Colonic mucosa (tissue), 4 donors: ENCODE measurements around the gene KIF2C. TPM values are rescaled to one million over a fixed set of nuclear protein-coding genes. Genes with fewer than 3 reads are reported as not detected.
"Not testable (repeated sequence)": the region's sequence is repeated elsewhere in the genome, so short reads cannot be mapped to it uniquely, and the experiment has no call there.

Experiments
- DNase-seq: peaks from one replicate; pipeline ENCODE4 v3.0.0-alpha.2; 2020
- H3K27ac ChIP-seq: fragments of 200-600 bp; one replicate; pipeline ENCODE4 v1.8.0; 2021
- H3K27me3 ChIP-seq: fragments of 200-600 bp; one replicate; pipeline ENCODE4 v1.8.0; 2021
- H3K36me3 ChIP-seq: fragments of 200-600 bp; one replicate; pipeline ENCODE4 v1.8.0; 2021
- H3K4me1 ChIP-seq: fragments of 200-600 bp; one replicate; pipeline ENCODE4 v1.8.0; 2021; ENCODE audit warnings: mild to moderate bottlenecking
- H3K4me3 ChIP-seq: fragments of 200-600 bp; one replicate; pipeline ENCODE4 v1.8.0; 2021
- H3K9ac ChIP-seq, 2 donors: one replicate each; pipeline ENCODE4 v1.7.0; 2013; ENCODE audit warnings: control low read depth in 2 of 2, low read depth in 2 of 2, low read length in 2 of 2
- H3K9me3 ChIP-seq: fragments of 200-600 bp; one replicate; pipeline ENCODE4 v1.8.0; 2021
- intact Hi-C: fragments of 100-400 bp; cut with DNase I; formaldehyde crosslinking; loops from one replicate; pipeline ENCODE4 v1.14.1; 2022
- total RNA-seq, 2 donors: library from RNA; stranded (reverse); fragmentation: NEBNext Ultra II Directional in 1 of 2; extraction: Animal tissue kit (Norgen Biotek cat#: 25700) in 1 of 2; gene quantifications; one replicate each; pipeline ENCODE4 v1.2.1, GENCODE V29; 2021
- TF ChIP-seq, protein P1 (sequence below): fragments of 200-600 bp; IDR thresholded peaks from one replicate; pipeline ENCODE4 v1.8.0; 2022; ENCODE audit warnings: antibody characterized with exemption, mild to moderate bottlenecking
- donor health status: healthy.
- donor health status: DM: no; HTN: no; CAD: no.
- donor health status: DM: no; HTN: no; CAD: no.

The KIF2C gene
- total RNA-seq, 2 donors from 2014 or later: 13.6 to 33.2 TPM

GRCh38 chr1:44735992-44736391, 3.6 kb upstream of the KIF2C start:
- no peaks in the 10 kb centered on the region for H3K9me3 ChIP-seq
- intact Hi-C loops: no loop called here
- TF ChIP-seq, protein P1, sequence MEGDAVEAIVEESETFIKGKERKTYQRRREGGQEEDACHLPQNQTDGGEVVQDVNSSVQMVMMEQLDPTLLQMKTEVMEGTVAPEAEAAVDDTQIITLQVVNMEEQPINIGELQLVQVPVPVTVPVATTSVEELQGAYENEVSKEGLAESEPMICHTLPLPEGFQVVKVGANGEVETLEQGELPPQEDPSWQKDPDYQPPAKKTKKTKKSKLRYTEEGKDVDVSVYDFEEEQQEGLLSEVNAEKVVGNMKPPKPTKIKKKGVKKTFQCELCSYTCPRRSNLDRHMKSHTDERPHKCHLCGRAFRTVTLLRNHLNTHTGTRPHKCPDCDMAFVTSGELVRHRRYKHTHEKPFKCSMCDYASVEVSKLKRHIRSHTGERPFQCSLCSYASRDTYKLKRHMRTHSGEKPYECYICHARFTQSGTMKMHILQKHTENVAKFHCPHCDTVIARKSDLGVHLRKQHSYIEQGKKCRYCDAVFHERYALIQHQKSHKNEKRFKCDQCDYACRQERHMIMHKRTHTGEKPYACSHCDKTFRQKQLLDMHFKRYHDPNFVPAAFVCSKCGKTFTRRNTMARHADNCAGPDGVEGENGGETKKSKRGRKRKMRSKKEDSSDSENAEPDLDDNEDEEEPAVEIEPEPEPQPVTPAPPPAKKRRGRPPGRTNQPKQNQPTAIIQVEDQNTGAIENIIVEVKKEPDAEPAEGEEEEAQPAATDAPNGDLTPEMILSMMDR: no peak
- H3K36me3 ChIP-seq: no peaks in the 10 kb centered on the region
- H3K9ac ChIP-seq: no peak overlapping the region
- H3K27me3 ChIP-seq: no peaks in the 10 kb centered on the region
- H3K4me3 ChIP-seq: no peak overlapping the region
- H3K4me1 ChIP-seq: peaks cover 5% of the 10 kb centered on the region
- H3K27ac ChIP-seq: no peak overlapping the region
- no peak for DNase-seq

- Histone ChIP-seq H3K9ac (peak overlapping the region; percentile 31 to 82), H3K27ac (peak overlapping the region; percentile 87), H3K4me3 (peak overlapping the region; percentile 50)
- H3K4me1 ChIP-seq, H3K36me3 ChIP-seq, intact Hi-C loops, H3K27me3 ChIP-seq, DNase-seq, H3K9me3 ChIP-seq: not testable (repeated sequence)
Measured at GRCh38 chr1:44738953-44739306, 707 bp upstream of the KIF2C start.

GRCh38 chr1:44740179-44740617, 561 bp downstream of the KIF2C start:
- no peaks in the 10 kb centered on the region for H3K36me3 ChIP-seq
- intact Hi-C loops: no loop called here
- no peaks in the 10 kb centered on the region for H3K9me3 ChIP-seq
- TF ChIP-seq, protein P1: no peak
- H3K27me3 ChIP-seq: no peaks in the 10 kb centered on the region
- no peak overlapping the region for H3K27ac ChIP-seq
- H3K4me3 ChIP-seq: peak overlapping the region; percentile 50
- peak; percentile 30 for DNase-seq
- peak overlapping the region; percentile 19 to 82 for H3K9ac ChIP-seq
- peaks cover 5% of the 10 kb centered on the region for H3K4me1 ChIP-seq

- Histone ChIP-seq H3K9me3 (no peaks in the 10 kb centered on the region), H3K36me3 (no peaks in the 10 kb centered on the region), H3K4me1 (peaks cover 5% of the 10 kb centered on the region), H3K4me3 (no peak overlapping the region), H3K27me3 (no peaks in the 10 kb centered on the region), H3K27ac (no peak overlapping the region), H3K9ac (no peak overlapping the region)
- TF ChIP-seq, protein P1: no peak
- intact Hi-C loops: no loop called here
- no peak for DNase-seq
Measured at GRCh38 chr1:44743211-44743610, 3.6 kb downstream of the KIF2C start.

DNA sequence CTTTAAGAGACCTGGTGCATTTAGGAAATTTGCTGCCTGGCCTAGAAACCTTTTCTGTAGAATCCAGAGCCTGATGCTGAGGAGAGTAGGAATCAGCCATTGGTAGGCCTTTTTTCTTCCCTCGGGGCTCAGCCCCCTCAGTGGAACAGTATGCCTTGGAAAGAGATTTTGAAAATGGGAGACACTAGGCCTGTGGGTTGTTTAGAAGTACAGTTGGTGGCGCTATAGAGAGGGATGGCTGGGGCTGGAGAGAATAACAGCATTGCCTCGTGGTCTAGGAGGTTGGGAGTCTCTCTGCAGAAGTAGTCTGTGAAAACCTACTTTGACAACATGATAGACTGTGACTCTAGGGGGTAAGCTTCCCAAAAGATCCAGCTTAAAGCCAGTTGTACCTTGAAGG, 8.2 kb downstream of the KIF2C start:
- Histone ChIP-seq H3K27me3 (no peaks in the 10 kb centered on the region), H3K9me3 (no peaks in the 10 kb centered on the region), H3K27ac (no peak overlapping the region), H3K9ac (no peak overlapping the region), H3K36me3 (no peaks in the 10 kb centered on the region), H3K4me3 (no peak overlapping the region), H3K4me1 (no peaks in the 10 kb centered on the region)
- intact Hi-C loops: no loop called here
- DNase-seq: no peak
- TF ChIP-seq, protein P1: no peak

GRCh38 chr1:44757420-44757819, 17.8 kb downstream of the KIF2C start:
- Histone ChIP-seq H3K9me3 (no peaks in the 10 kb centered on the region), H3K4me1 (no peaks in the 10 kb centered on the region), H3K4me3 (no peak overlapping the region), H3K36me3 (no peaks in the 10 kb centered on the region), H3K27me3 (no peaks in the 10 kb centered on the region), H3K9ac (no peak overlapping the region), H3K27ac (no peak overlapping the region)
- TF ChIP-seq, protein P1: no peak
- no peak for DNase-seq
- intact Hi-C loops: no loop called here
